Lower lobe of right lung (tissue), 2 donors: ENCODE data around the gene VAMP4. TPM values are rescaled to one million over a fixed set of nuclear protein-coding genes. Genes with fewer than 3 reads are reported as not detected.

Source experiments
- ATAC-seq, 2 donors: fragments of 200-7000 bp; cut with Tn5 transposase; one replicate each; pipeline ENCODE4 v1.9.1; 2020 to 2022; ENCODE audit warnings: mild to moderate bottlenecking in 2 of 2, moderate library complexity in 2 of 2
- DNase-seq: peaks from one replicate; pipeline ENCODE4 v3.0.0-alpha.2; 2020
- H3K27ac ChIP-seq: fragments of 200-600 bp; one replicate; pipeline ENCODE4 v1.8.0; 2022
- H3K27me3 ChIP-seq: fragments of 200-600 bp; one replicate; pipeline ENCODE4 v1.8.0; 2022; ENCODE audit warnings: low read depth
- H3K36me3 ChIP-seq: fragments of 200-600 bp; one replicate; pipeline ENCODE4 v1.8.0; 2022; ENCODE audit warnings: mild to moderate bottlenecking
- H3K4me1 ChIP-seq: fragments of 200-600 bp; one replicate; pipeline ENCODE4 v1.8.0; 2022
- H3K4me3 ChIP-seq: fragments of 200-600 bp; one replicate; pipeline ENCODE4 v1.8.0; 2022; ENCODE audit warnings: mild to moderate bottlenecking
- H3K9me3 ChIP-seq: fragments of 200-600 bp; one replicate; pipeline ENCODE4 v1.8.0; 2022
- intact Hi-C: fragments of 100-400 bp; cut with DNase I; formaldehyde crosslinking; loops from one replicate; pipeline ENCODE4 v1.11.0; 2022
- total RNA-seq: library from RNA; stranded (reverse); fragmentation: NEBNext Ultra II Directional; extraction: Animal tissue kit (Norgen Biotek cat#: 25700); gene quantifications from one replicate; pipeline ENCODE4 v1.2.1, GENCODE V29; 2021
- TF ChIP-seq, protein P1 (sequence below): fragments of 200-600 bp; IDR thresholded peaks from one replicate; pipeline ENCODE4 v1.8.0; 2022; ENCODE audit warnings: antibody characterized with exemption, mild to moderate bottlenecking
- donor health status: DM: no; HTN: yes; CAD: no; lungs with severe emphysema.

Gene VAMP4
- total RNA-seq, 1 donor from 2014 or later: 18.8 TPM

DNA sequence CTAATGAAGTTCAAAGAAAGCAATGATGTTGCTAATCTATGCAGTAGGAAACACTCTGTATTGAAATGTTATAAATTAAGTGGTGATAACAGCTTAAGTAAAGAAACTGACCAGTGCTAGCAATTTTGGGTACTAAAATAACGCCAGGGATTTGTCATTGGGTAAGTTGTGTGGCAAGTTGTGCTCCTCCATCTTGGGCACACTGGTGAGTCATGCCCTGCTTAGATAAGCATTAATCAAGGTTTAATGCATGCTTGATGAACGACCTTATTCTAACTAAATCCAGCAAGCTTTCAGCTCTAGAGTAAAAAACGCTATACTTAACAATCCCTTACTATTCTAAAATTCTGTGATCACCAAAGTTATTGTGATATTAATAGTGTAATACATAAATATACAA is 25.2 kb downstream of the VAMP4 start:
- peaks cover 4% of the 10 kb centered on the region for H3K4me1 ChIP-seq
- H3K27ac ChIP-seq: no peak overlapping the region
- no peak for ATAC-seq

DNA sequence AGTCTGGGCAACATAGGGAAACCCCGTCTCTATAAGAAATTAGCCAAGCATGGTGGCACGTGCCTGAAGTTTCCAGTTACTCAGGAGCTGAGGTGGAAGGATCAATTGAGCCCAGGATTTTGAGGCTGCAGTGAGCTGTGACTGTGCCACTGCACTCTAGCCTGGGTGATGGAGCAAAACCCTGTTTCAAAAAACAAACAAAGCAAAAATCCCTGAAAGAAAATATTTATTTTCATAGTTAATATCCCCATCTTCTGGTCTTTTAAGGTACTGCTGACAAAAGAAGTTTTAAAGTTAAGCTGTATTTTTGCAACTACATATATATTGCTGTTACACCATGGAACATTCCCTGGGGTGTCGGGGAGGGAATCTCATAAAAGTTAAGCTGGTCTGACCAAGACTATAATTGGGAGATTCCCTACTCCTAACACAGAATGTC is 26.0 kb downstream of the VAMP4 start:
- Histone ChIP-seq H3K9me3 (no peaks in the 10 kb centered on the region), H3K4me3 (no peak overlapping the region), H3K27me3 (no peaks in the 10 kb centered on the region), H3K36me3 (peaks cover 26% of the 10 kb centered on the region), H3K4me1 (peaks cover 4% of the 10 kb centered on the region), H3K27ac (no peak overlapping the region)
- ATAC-seq (no peak), DNase-seq (no peak)
- intact Hi-C loops: no loop called here
- TF ChIP-seq, protein P1, sequence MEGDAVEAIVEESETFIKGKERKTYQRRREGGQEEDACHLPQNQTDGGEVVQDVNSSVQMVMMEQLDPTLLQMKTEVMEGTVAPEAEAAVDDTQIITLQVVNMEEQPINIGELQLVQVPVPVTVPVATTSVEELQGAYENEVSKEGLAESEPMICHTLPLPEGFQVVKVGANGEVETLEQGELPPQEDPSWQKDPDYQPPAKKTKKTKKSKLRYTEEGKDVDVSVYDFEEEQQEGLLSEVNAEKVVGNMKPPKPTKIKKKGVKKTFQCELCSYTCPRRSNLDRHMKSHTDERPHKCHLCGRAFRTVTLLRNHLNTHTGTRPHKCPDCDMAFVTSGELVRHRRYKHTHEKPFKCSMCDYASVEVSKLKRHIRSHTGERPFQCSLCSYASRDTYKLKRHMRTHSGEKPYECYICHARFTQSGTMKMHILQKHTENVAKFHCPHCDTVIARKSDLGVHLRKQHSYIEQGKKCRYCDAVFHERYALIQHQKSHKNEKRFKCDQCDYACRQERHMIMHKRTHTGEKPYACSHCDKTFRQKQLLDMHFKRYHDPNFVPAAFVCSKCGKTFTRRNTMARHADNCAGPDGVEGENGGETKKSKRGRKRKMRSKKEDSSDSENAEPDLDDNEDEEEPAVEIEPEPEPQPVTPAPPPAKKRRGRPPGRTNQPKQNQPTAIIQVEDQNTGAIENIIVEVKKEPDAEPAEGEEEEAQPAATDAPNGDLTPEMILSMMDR: peak; percentile 44

More for the DNA sequence above, 25.2 kb downstream of the VAMP4 start:
- no peak overlapping the region for H3K4me3 ChIP-seq
- no peak for DNase-seq
- H3K27me3 ChIP-seq: no peaks in the 10 kb centered on the region
- peaks cover 26% of the 10 kb centered on the region for H3K36me3 ChIP-seq
- intact Hi-C loops: no loop called here
- H3K9me3 ChIP-seq: no peaks in the 10 kb centered on the region
- TF ChIP-seq, protein P1: no peak

DNA sequence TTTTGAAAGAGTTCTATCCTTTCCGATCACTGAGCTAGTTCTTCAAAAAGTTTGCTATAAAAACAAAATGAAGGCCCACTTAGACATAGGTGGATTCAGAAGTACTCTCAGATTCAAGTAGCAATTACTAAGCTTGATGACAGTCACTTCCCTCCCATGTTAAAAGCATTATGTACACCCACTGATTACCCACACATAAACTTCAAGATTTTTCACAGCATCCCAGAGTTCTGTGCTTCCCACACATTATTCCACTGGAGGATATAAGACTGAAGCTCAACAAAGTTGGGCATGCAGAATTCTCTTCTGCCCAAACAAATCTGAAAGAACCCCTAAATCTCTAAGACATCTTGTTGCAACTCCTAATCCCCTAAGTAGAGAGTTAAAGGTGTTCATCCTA is 29.5 kb downstream of the VAMP4 start:
- DNase-seq (no peak), ATAC-seq (no peak)
- no peaks in the 10 kb centered on the region for H3K27me3 ChIP-seq
- H3K4me1 ChIP-seq: peaks cover 4% of the 10 kb centered on the region
- no peak overlapping the region for H3K4me3 ChIP-seq
- H3K27ac ChIP-seq: no peak overlapping the region
- no peaks in the 10 kb centered on the region for H3K9me3 ChIP-seq
- intact Hi-C loops: no loop called here
- TF ChIP-seq, protein P1: no peak
- H3K36me3 ChIP-seq: peaks cover 51% of the 10 kb centered on the region

DNA sequence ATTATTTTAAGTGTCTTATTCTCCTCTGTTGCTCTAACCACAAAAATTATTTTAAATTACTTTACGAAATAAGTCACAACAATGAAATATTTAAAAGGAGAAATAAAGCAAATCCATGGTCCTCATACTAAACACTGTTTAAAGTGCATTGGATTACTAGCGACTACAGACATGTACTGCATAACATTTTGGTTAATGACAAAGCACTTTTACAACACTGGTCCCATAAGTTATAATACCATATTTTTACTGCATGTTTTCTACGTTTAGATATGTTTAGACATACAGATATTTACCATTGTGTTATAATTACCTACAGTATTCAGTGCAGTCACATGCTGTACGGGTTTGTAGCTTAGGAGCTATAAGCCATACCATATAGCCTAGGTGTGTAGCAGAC is 30.2 kb downstream of the VAMP4 start:
- DNase-seq (no peak), ATAC-seq (no peak)
- peaks cover 52% of the 10 kb centered on the region for H3K36me3 ChIP-seq
- no peaks in the 10 kb centered on the region for H3K27me3 ChIP-seq
- no peak overlapping the region for H3K4me3 ChIP-seq
- H3K9me3 ChIP-seq: no peaks in the 10 kb centered on the region
- TF ChIP-seq, protein P1: no peak
- intact Hi-C loops: no loop called here
- peaks cover 4% of the 10 kb centered on the region for H3K4me1 ChIP-seq
- no peak overlapping the region for H3K27ac ChIP-seq

DNA sequence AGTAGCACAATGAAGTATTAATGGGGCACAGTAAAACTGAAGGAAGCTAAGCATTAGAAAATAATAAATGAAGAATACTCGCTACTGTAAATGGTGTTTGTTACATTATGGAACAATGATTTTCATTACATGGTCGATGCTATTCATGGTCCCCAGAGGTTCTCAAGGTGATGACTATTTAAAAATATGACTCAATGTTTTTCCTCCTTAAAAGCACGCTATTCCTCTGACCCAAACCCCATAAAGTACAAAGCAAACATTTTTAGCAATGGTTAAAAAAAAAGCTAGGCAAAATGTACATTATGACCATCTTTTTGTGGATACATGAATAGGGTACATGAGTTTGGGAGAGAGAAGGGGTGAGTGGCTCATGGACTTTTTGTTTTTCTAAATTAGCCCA is 34.3 kb downstream of the VAMP4 start:
- Histone ChIP-seq H3K4me3 (no peak overlapping the region), H3K27ac (no peak overlapping the region), H3K9me3 (no peaks in the 10 kb centered on the region), H3K27me3 (no peaks in the 10 kb centered on the region), H3K4me1 (no peaks in the 10 kb centered on the region), H3K36me3 (peaks cover 46% of the 10 kb centered on the region)
- DNase-seq (no peak), ATAC-seq (no peak)
- TF ChIP-seq, protein P1: no peak
- intact Hi-C loops: no loop called here

DNA sequence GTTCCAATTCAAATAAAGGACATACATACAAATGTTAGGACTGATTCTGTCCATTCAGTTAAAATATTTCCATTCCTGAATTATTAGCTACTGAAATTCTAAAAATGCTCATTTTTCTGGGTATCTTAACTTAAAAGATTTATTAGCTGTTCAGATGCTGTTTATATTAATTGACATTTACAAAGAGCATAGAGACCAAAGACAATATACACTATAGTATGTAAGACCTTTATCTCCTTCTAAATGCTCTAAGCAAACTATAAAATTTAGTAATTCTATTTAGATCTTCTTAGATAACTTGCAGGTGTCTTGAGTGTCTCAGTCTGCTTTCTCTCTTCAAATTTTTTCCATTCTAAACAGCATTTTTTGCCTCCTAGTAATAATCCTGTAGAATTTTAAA is 39.3 kb downstream of the VAMP4 start:
- intact Hi-C loops: no loop called here
- no peaks in the 10 kb centered on the region for H3K9me3 ChIP-seq
- TF ChIP-seq, protein P1: no peak
- no peak overlapping the region for H3K4me3 ChIP-seq
- DNase-seq: no peak
- no peaks in the 10 kb centered on the region for H3K27me3 ChIP-seq
- ATAC-seq: no peak
- H3K4me1 ChIP-seq: no peaks in the 10 kb centered on the region
- no peak overlapping the region for H3K27ac ChIP-seq
- peaks cover 47% of the 10 kb centered on the region for H3K36me3 ChIP-seq
